H1 (cell line): ENCODE measurements around the gene CEP89. TPM values are rescaled to one million over a fixed set of nuclear protein-coding genes. Genes with fewer than 3 reads are reported as not detected.

Experiments used
- ATF3 ChIP-seq: IDR thresholded peaks from 2 replicates; pipeline ENCODE4 v1.6.1; 2011; ENCODE audit warnings: low read depth, mild to moderate bottlenecking, low read length; ENCODE audit not compliant: insufficient read depth
- CHD7 ChIP-seq: fragments of 300-600 bp; sonication (generic); IDR thresholded peaks from 2 replicates; pipeline ENCODE4 v1.7.1; 2012; ENCODE audit warnings: low read length, moderate library complexity, mild to moderate bottlenecking, inconsistent platforms; ENCODE audit not compliant: insufficient replicate concordance
- HDAC2 ChIP-seq, 2 experiments: fragments of 300-600 bp in 1 of 2; sonication (generic) in 1 of 2; IDR thresholded peaks; 2 replicates each; pipeline ENCODE4 v1.6.1; 2011 to 2012; ENCODE audit warnings: low read depth in 2 of 2, low read length in 2 of 2, mild to moderate bottlenecking in 2 of 2, moderate library complexity in 2 of 2, borderline replicate concordance in 1 of 2, inconsistent platforms in 1 of 2
- JUN ChIP-seq: IDR thresholded peaks from 2 replicates; pipeline ENCODE4 v1.6.1; 2011; ENCODE audit warnings: low read depth, mild to moderate bottlenecking, improper control_type of control experiment, low read length
- JUND ChIP-seq: IDR thresholded peaks from 2 replicates; pipeline ENCODE4 v1.6.1; 2011; ENCODE audit warnings: mild to moderate bottlenecking, improper control_type of control experiment, low read length
- KDM4A ChIP-seq: IDR thresholded peaks from one replicate; pipeline ENCODE4 v1.7.1; 2012; ENCODE audit warnings: low read depth, mild to moderate bottlenecking, moderate library complexity, low read length, inconsistent platforms; ENCODE audit not compliant: severe bottlenecking
- MAFK ChIP-seq: IDR thresholded peaks from 2 replicates; pipeline ENCODE4 v1.6.1; 2012; ENCODE audit warnings: low read depth, mild to moderate bottlenecking, improper control_type of control experiment, low read length
- RBBP5 ChIP-seq: IDR thresholded peaks from 2 replicates; pipeline ENCODE4 v1.7.1; 2012; ENCODE audit warnings: low read depth, mild to moderate bottlenecking, inconsistent platforms, low read length, moderate library complexity, borderline replicate concordance
- SIRT6 ChIP-seq: IDR thresholded peaks from one replicate; pipeline ENCODE4 v1.7.1; 2012; ENCODE audit warnings: low read length, inconsistent platforms
- polyA plus RNA-seq, 7 experiments: library from polyadenylated mRNA; depleted of rRNA in 3 of 7; stranded (reverse) in 5 of 7; unstranded in 2 of 7; fragments of >200 nt in 5 of 7; fragments of 200-250 nt in 2 of 7; gene quantifications; 1 replicate in 5 of 7; 2 replicates in 1 of 7; 4 replicates in 1 of 7; pipeline versions ENCODE4 v1.2.1 to v1.2.3, GENCODE V29; 2011 to 2013; ENCODE audit warnings: missing spikeins in 2 of 7, mixed read lengths in 2 of 7
- total RNA-seq: library from RNA; stranded (reverse); fragmentation: NEBNext Ultra II Directional; extraction: Animal tissue kit (Norgen Biotek cat#: 25700); gene quantifications from 2 replicates; pipeline ENCODE4 v1.2.1, GENCODE V29; 2021

The CEP89 gene
- total and polyA plus RNA-seq, 2 of the 8 experiments (the other 6 are each of a cell fraction or from before 2014, with no cell fraction given), result 23.0 to 23.6 TPM

- TF ChIP-seq CHD7 (no peak), RBBP5 (no peak), JUN (no peak), ATF3 (no peak), HDAC2 (IDR thresholded peaks at IDR 0.05; ENCODE audit: borderline replicate concordance in 1 of 2, low read depth in 2 of 2, low read length in 2 of 2) (no peak), MAFK (no peak), KDM4A (no peak), JUND (no peak), SIRT6 (no peak)
Measured at GRCh38 chr19:32889137-32889934, 82.4 kb downstream of the CEP89 start (continued).
